Measurements from ENCODE around the gene TMOD1.
"Not testable (repeated sequence)": the region's sequence is repeated elsewhere in the genome, so short reads cannot be mapped to it uniquely, and the experiment has no call there.

TMOD1 gene

DNA sequence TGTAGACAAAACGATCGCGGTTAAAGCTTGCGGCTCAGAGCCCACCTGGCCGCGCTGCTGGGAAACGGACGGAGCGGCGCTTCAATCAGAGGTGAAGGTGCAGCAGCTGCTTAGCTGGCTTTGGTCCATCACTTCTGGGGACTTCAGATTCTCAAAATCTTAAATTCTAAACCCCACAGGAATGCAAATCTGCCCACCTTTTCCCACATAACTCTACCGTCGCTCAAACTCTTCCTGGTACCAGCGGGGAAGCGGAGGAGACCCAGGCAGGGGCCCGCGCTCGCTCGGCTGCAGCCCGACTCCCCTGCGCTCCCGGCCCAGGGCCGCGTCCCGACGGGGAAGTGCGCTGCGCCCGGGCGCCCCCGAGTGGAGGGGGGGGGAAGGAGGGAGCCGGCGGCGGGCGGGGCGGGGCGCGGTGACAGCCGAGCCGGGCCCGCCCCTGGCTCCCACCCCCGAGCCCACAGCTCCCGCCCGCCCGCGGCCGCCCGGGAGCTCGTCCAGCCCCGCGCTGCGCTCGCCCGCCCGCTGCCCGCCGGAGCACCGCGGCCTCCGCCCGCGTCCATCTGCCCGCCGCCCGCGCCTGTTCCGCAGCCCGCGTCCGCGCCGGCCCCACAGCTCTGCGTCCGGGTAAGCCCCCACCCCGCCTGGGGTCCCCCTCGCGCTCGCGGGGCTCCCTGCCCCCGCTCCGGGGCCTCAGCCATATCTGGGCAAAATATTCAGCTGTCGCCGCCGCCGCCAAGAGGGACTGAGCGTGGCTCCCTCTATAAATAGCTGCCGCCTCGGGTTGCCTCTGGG is at the start of gene TMOD1:
TMOD1 (plus strand) TSS at position 490 of the 795 bp plus-strand sequence. CDS start 22,523 bp downstream, outside the sequence.
- peak; percentile 47 for DNase-seq

DNA sequence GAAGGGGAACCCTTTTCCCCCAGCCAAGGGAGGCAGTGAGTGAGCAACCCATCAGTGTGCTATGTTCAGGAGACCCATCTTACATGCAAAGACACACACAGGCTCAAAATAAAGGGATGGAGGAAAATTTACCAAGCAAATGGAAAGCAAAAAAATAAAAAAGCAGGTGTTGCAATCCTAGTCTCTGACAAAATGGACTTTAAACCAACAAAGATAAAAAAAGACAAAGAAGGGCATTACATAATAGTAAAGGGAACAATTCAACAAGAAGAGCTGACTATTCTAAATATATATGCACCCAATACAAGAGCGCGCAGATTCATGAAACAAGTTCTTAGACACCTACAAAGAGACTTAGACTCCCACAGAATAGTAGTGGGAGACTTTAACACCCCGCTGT is 47.9 kb upstream of the TMOD1 start:
- not testable (repeated sequence) for DNase-seq

DNA sequence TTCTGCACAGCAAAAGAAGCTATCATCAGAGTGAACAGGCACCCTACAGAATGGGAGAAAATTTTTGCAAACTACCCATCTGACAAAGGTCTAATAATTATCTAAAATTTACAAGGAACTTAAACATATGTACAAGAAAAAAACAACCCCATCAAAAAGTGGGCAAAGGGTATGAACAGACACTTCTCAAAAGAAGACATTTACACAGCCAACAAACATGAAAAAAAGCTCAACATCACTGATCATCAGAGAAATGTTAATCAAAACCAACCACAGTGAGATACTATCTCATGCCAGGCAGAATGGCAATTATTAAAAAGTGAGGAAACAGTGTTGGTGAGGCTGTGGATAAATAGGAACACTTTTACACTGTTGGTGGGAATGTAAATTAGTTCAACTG is 44.6 kb upstream of the TMOD1 start:
- not testable (repeated sequence) for DNase-seq

DNA sequence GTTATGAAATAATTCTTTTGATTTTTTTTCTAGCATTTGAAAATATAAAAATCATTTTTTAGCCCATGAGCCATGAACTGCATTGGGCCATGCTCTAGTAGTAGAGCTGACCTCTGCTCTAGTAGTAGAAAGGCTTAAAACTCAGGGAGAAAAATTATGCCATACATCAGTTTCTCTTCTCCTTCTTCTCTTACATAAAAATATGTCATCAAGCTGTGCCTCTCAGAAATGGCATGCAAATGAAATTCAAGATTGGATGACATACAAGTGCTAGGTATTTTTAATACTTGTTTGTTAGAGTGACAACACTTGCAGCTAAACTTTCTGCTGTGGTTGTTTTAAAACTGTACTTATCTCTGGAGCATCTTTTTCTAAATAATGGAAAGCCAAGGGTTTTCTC is 42.1 kb upstream of the TMOD1 start:
- no peak for DNase-seq

DNA sequence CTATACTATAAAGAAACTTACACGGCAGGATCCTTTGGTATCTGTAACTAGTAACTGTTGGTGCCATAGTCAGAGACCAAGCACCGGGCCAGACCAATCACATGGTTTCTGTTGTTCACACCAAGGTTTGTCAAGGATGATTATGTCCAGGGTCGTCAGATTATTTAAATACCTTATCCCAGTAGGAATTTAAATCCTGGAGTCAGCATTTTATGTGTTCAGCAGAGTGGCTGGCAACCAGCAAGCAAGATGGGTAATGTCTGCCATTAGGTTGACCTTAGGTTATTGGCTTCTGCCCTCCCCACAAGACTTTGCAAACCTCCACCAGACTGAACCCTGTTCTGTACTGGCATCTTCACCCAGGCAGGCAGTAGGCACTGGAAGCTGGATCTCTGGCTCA is 39.3 kb upstream of the TMOD1 start:
- DNase-seq = no peak

DNA sequence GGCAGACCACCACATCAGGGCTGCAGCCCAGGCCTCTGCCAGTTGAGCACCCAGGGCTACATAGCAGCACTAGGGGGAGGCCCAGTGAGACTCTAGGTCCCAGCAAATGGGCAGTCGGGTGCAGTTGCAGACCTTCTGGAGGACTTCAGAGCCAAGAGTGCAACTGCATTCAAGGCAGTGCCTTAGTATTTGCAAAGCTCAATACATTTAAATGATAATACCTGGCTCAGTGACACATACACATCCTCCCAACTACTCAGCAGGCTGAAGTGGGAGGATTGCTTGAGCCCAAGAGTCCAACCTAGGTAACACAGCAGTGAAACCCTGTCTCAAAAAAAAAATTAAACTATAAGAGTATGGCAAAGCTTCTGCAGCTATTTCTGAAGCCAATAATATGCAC is 38.6 kb upstream of the TMOD1 start:
- no peak for DNase-seq

DNA sequence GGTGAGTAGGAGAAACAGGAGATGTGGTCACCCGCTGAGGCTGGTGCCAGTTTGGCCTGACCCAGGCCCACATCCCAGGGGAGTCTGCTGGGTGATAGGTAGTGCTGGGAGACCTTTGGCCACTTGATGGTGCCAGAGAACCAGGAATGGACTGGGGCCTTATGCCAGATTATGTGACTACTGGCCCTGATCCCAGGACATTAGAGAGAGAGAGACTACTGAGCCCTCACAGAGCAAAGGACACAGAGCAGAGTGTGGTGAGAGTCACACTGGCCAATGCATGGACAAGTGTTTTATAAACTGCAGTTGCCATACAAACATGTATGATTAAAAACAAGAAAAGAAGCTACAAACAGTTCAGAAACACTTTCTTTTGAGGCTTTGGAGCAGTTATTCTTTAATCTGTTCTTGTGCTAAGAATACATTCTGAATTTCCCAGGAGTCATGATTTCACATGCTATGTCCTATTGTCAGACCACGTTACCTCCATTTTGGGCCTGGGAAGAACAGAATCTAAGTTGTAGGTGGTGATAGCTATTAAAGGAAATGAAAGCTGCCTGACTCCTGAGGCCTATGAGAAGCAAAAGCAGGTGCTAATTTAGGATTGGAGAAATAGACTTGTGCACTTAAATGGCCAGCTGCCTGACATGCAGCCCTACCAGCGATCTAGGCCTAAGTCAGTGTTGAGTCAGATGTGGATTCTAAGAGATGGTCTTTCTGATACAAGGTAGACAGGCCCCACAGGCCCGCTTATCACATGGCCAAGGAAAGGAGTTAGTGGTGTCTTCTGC is 32.6 kb upstream of the TMOD1 start:
- DNase-seq = peak; percentile 21

DNA sequence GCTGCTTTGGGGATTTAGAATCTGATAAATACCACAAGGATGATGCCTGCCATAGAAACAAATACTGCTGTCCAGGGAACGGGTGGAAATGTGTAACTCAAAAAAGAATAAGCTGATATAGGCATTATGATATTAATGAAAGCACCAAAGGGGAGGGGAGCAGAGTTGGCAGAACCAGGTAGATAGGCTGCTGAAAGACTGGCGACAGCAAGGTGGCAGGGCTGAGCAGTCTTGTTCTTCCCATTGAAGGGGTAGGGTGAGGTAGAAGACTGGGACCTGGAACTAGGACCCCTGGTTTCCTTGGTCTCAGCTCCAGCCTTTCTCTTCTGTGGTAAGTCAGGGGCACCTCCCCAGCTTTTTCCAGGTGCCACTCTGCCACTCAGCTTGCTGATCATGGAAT is 31.4 kb upstream of the TMOD1 start:
- no peak for DNase-seq

DNA sequence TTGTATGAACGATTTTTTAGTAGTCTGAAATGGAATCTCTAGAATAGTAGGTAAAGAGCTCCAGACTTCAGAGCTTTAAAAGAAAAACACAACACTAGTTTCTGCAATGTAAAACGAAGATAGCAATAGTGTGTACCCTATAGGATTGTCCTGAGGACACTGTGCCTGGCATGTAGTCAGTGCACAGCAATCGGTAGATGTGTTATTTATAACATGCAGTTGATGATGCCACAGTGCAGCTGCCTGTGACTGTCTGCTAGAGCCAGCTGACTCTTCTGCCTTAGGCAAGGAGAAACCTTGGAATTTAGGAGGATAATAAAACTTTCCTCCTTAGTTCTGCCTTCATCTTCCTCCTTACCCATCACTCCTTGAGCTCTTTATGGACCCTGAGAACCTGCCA is 27.7 kb upstream of the TMOD1 start:
- DNase-seq = no peak

DNA sequence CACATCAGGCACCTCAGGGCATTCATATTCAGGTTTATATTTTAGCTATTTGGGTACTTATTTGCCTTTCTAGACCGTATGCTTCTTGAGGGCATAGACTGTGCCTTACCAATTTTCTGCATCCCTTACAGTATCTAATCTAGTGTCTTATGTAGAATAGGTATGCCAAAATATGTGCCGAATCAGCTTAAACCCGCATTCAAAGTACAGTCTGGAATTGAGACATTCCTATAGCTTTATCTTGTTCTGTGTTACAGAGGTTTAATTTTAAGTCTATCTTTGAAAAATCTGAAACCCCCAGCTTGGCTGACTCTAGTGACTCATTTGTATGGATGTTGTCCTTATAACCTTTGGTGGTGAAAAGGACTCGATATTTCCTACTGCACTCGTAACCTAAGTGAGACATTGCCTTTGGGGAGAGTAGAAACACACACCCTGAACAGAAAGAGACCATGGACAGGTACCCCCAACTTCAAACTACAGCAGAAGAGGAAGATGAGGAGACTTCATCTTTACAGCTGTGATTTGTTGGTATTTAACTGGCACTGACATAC is 27.0 kb upstream of the TMOD1 start:
- DNase-seq = no peak

DNA sequence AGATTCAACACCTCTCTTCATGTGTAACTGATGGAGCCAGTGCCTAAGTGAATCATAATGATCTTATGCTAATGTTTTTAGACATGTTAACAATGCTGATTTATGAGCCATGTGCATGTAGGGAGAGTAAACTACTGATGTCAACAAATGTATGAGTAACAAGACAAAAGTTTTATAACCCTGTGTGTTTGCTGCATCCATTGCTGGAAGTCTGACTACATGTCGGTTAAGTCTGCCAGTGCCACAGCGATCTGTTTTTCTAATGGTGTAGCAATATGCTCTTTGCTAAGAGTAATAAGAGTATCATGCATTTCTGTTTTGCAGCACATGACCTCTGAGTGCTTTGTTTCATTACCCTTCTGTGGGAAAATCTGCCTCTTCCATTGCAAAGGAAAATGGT is 26.4 kb upstream of the TMOD1 start:
- no peak for DNase-seq

DNA sequence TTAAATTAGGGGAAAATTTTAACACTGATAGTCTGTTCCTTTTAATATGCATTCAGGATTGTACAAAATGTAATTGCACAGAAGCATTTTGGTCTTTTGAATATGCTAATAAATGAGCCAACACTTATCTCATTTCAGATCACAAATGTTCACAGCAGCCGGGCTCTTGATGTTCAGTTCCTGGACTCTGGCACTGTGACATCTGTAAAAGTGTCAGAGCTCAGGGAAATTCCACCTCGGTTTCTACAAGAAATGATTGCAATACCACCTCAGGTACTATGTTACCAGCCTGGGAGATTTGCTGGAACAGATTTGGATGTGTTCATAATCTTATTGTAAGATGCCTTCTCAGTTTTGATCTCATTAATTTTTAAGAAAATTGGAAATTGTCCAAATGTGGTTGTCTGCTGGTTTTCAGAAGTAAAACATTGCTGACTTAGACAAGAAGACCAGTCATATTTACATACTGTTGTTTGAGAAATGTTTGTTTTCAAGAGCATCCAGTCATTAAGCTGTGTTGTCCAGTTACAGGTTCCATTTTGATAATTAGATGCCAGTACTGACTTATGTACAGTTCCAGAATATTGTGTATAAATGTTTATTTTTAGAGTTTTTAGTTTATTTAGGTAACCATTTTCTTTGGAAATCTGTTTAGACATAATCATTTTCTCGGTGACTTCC is 23.0 kb upstream of the TMOD1 start:
- DNase-seq = no peak

DNA sequence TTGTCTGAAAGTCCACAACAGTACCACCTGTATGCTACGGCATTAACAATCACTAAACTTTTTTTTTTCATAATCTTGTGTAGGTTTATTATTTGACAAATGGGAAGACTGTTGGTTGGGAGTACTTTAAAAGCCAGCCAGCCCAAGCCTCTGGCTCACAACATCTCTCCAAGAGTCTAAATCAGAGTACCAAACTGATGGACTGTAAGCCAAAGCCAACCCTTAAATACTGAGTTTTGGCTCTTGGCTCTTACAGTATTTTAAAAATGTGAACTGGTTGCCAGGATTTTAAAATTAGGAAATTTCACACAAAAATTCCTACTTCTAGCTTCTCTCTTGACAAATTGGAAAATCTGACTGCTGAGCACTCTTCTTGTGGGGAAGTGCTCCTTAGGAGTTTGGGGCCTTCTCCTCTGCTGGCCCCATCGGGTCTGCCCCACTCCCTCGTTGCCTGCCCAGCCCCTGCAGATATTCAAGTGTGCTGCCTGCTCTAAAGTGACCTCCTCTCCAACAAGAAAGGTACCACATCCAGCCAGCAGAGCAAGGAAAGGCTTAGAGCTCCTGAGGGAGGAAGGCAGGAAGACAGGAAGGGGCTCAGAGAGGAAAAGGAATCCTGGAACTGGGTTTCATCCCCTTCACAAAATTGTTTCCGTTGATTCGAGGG is 21.8 kb upstream of the TMOD1 start:
- DNase-seq = no peak

DNA sequence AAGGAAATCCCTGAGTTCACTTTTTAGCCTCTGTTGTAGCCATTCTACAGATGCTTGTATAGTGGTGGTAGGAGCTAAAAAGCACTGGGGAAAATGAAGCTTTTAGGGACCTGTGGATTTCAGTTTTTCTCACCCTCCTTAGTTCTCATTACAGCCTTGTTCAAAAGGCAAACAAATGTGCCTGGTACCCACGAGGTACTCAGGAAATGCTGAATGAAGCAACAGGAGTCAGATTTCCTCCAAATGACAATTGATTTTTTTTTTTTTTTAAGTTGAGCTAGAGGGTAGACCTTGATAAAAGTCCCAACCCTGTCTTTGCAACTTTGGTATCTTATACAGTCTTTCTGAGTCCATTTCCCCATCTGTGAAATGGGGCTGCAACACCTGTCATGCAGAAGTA is 21.3 kb upstream of the TMOD1 start:
- DNase-seq = no peak

DNA sequence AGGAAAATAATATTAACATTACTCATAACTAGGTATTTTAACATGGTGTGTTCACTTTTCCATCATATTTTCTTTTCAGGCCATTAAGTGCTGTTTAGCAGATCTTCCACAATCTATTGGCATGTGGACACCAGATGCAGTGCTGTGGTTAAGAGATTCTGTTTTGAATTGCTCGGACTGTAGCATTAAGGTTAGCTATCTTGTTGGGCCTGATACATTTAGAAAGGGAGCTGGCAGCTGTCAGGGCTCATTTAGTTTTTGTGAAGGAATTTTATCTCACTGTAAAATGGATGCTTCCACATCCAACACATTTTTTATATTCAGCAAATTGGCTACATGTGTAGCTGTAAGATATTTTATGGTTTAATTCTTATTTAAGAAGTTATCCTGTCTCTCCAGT is 20.7 kb upstream of the TMOD1 start:
- DNase-seq = no peak

DNA sequence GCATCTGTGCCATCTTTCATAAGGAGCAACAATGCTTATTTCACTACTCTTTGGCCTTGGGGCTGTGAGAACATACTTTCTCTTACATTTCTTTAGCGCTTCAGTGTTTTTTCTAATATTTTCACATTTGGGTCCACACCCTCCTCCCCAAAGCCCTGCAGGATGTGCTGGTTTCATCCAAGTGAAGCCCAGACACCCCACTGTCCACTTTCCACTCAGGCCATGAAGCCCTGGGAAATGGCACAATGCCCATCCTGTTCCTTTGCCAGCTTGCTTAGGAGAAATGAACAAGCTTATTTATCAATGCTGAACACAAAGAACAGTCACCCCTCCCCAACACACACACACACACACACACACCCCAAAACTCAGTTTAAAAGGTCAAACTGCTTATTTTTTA is 17.3 kb upstream of the TMOD1 start:
- DNase-seq = no peak

DNA sequence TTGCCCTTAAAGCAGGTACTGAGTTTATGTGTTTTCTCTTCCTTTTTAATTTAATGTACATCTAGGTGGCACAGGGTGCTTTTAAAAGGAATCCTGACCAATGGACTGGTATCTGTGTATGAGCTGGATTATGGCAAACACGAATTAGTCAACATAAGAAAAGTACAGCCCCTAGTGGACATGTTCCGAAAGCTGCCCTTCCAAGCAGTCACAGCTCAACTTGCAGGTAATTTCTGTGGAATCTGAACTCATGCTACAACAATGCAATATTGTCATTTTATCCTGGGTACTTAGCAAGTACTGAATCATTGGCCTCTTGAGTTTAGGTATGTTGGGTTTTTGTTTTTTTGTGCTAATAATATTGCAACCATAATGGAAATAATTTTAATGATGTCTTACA is 14.4 kb upstream of the TMOD1 start:
- DNase-seq = no peak

DNA sequence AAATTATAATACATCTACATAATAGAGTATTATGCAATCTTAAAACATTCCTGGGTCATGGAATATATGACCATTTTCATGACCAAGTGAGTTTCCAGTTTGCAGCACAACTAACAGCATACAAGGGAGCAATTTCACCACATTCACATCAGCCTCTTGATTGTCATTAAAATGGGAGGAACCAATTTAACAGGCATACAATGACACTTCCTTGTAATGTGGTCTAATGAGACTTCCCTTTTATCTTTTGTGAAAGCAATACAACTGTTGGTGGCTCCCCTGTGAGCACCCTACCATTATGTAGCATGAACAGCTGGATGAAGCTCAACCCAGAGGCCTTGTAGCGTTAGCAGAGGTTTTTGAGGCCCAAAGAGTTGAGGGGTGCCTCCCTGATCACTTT is 13.6 kb upstream of the TMOD1 start:
- DNase-seq = no peak

DNA sequence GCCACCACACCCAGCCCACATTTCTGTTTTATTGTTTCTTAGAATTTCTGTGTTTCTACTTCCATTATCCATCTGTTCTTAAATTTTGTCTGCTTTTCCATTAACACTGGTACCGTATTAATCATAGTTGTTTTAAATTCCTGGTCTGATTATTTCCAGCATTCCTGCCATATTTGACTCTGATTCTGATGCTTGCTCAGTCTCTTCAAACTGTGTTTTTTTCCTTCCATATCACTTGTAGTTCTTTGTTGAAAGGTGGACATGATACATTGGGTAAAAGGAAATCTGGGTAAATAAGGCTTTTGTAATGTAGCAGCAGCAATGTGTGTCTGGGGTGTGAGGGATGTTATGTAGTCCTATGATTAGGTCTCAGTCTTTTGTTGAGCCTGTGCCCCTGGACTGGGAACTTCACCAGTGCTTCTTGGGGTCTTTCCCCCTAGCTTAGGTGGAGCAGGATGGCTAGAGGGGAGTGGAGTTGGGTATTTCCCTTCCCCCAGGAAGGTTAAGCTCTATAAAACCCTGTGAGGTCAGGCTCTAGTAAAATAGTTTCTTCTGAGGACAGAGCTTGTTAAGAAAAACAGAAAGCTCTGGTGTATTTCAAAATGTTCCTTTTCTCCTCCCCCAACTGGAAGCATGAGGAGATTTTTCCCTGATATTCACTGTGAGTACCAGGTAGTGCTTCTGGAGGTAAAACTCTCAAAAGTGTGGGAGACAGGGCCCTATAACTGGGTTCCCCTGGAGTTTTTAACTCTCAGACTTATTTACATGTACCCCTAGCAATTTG is 10.1 kb upstream of the TMOD1 start:
- DNase-seq = no peak

DNA sequence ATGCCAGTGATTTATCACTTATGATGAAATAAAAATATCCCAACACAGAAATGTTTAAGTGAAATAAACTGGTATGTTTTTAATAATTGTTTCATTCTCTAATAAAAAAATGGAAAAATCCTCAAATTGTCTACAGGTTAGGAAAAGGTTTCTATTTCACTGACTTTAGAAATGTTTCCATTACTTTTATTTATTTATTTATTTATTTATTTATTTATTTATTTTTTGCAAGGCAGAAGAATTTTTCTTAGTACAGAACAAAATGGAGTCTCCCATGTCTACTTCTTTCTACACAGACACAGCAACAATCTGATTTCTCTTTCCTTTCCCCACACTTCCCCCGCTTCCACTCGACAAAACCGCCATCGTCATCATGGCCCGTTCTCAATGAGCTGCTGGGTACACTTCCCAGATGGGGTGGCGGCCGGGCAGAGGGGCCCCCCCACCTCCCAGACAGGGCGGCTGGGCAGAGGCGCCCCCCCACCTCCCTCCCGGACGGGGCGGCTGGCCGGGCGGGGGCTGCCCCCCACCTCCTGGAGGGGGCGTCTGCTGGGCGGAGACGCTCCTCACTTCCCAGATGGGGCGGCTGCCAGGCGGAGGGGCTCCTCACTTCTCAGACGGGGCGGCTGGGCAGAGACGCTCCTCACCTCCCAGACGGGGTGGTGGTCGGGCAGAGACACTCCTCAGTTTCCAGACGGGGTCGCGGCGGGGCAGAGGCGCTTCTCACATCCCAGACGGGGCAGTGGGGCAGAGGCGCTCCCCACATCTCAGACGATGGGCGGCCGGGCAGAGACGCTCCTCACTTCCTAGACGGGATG is 3.7 kb upstream of the TMOD1 start:
- DNase-seq = not testable (repeated sequence)

DNA sequence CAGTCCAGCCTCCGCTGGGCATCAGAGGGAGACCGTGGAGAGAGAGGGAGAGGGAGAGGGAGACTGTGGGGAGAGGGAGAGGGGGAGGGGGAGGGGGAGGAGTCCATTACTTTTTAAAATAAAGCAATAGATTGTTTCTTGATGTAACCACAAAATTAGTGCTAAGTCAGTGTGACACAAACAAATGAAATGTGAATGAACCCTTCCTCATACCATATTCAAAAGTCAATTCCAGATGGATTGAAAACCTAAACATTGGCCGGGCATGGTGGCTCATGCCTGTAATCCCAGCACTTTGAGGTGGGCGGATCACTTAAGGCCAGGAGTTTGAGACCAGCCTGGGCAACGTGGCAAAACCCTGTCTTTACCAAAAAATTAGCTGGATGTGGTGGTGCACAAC is 2.6 kb upstream of the TMOD1 start:
- not testable (repeated sequence) for DNase-seq

All from activated CD8-positive, alpha-beta memory T cell treated with anti-CD3 and anti-CD28 coated beads, Interleukin-2, amount 50 U/mL, for 4 hours (primary cell).